Stimulated activated CD4-positive, alpha-beta T cell treated with anti-CD3 and anti-CD28 coated beads, Interleukin-12 subunit alpha, Interleukin-12 subunit beta, amount 100 ng/mL, for 48 hours (primary cell): ENCODE measurements around the gene ERICH3.

ENCODE experiments used
- DNase-seq, 3 donors: peaks; one replicate each; pipeline ENCODE4 v3.0.0-alpha.2; 2020; ENCODE audit warnings: low read depth in 2 of 3, low spot score in 1 of 3

ERICH3 gene

GRCh38 chr1:74592580-74593355 lies 80.8 kb downstream of the ERICH3 start:
- DNase-seq, result no peak

DNA sequence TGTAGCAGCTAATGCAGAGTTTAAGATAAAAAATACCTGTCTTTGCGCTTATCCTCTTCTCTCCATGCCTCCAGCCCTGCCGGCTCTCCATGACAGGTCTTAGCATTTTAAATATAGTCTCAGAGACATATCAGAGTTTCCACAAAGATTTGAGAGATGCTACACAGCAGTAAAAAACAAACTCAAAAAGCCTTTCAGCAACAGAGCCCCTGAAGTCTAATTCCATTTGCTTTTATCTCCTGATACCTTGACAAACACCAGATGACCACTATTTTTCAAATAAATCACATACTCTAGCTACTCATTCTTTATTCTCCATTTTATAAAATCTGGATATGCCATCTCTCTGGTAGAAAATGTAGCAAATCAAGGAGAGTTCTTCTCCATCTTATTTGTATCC lies 81.6 kb downstream of the ERICH3 start:
- no peak for DNase-seq

GRCh38 chr1:74590288-74590687 lies 83.3 kb downstream of the ERICH3 start:
- no peak for DNase-seq

GRCh38 chr1:74587888-74588287 lies 85.7 kb downstream of the ERICH3 start:
- no peak for DNase-seq

DNA sequence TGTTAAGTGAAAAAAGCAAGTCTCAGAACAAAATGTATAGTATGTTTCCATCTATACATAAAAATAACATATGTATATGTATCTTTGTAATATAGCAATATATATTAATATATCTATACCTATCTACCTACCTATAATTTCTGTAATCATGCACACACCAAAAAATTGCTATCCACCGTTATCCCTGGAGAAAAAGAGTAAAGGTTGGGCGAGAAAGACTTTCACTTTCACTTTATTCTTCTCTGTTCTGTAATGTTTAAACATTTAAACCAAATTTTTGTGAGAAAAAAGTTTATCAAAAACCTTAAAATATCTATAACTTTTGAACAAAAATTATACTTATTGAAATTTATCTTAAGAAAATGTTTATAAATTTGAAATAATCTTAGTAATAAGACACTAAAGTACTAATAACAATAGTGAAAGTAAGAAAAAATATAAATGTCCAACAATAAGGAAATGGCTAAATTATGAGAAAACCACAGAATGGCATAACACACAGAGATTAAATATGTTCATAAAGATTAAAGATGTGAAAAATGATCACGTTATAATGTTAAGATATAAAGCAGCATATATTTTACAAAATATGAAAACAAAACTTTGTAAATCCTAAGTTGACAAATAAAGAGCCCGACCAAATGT lies 87.2 kb downstream of the ERICH3 start:
- DNase-seq, result no peak

DNA sequence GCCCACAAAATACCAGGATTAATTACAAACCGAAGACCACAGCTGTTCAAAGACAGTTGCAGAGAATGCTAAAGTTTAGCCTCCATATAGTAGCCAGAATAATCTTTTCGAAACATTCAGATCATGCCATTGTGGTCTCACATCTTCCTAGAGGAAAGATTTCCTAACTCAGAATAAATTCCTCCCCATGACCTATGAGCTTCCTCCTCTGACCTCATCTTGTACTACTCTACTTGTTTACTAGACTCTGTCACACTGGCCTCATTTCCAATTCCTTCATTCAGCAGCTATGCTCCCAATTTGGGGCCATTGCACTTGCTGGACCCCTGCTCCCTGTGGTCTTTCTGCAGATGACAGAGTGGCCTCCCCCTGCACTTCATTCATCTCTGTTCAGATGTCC lies 89.4 kb downstream of the ERICH3 start:
- DNase-seq, result no peak

DNA sequence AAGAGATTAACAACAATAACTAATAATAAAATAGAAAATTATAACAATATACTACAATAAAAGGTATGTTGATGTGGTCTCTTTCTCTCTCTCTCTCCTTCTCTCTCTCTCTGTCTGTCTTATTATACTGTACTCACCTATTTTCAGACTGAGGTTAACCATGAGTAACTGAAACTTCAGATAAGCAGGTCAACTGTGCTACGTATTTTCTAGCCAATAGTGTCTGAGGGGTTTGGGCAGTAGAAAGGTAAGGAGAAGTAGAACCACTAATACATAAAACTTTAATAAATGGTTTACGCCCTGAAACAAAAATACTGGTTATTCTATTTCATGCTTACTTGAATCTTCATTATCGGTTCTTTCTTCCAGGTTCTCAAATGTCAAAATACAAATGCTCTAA lies 90.2 kb downstream of the ERICH3 start:
- no peak for DNase-seq

DNA sequence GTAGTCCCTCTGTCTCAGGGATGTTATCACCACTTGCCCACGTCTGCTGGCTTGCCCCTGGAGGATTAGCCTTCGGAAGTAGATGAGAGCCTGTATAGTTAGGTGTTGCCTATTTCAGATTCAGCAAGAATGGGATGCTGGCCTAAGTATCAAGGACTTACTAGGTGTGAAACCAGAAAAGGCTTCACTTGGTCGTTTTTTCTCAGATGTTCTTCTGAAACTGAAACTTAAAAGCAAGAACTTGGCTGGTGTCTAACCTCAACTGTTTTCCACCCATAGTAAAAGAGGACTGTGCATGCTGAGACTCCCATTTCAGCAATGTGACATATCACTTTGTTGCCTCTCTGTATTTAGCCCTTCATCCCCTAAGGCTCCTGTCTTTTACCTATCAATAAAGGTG lies 94.2 kb downstream of the ERICH3 start:
- DNase-seq, result no peak

DNA sequence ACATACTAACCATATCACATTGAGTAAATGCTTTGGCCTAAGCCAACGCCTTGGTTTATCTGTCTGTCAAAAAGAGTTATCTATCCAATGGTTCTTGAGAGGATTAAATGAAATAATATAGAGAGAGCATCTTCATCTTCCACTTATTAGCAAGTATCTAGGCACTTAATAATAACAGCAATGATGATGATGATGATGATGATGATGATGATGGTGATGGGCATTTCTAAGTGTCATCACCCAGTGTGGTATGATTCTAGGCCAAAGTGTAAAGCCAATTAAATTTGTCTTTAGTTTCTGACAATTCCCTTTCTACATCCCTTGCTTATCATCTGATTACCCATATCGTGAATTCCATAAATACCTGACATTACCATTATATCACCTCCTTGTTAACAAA lies 95.5 kb downstream of the ERICH3 start:
- no peak for DNase-seq

- no peak for DNase-seq
Observed at GRCh38 chr1:74571891-74572290, 101.7 kb downstream of the ERICH3 start.

DNA sequence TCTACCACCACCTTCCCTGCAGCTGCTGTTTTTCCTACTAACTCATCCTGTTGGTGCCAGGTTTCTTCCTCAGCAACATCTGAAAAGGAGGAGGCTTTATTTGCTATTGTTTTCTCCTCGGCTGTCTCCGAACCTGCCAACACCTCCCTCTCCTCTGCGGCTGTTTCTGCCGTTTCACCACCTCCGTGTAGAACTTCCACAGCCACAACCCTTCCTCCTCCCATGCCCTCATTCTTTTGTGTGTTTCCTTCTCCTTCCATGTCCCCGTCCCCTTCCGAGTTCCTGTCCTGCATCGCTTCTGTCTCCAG lies 102.1 kb downstream of the ERICH3 start:
- DNase-seq, result no peak

- no peak for DNase-seq
Observed at GRCh38 chr1:74570797-74571492, 102.6 kb downstream of the ERICH3 start.

DNA sequence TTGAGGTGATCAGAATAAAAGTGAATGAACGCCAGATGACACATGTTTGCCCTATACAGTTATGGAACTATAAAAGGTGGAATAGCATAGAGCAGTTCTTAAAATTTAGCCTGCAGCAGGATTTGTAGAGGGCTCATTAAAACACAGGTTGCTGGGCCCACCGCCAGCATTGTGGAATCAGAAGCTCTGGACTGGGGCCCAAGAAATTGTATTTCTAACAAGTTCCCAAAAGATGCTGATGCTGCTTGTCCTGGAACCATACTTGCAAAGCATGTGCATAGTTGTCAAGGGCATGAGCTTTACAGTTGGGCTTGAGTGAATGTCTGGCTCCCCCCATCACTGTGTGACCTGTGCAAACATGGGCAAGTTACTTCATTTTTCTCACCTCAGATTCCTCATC lies 123.7 kb downstream of the ERICH3 start:
- no peak for DNase-seq

DNA sequence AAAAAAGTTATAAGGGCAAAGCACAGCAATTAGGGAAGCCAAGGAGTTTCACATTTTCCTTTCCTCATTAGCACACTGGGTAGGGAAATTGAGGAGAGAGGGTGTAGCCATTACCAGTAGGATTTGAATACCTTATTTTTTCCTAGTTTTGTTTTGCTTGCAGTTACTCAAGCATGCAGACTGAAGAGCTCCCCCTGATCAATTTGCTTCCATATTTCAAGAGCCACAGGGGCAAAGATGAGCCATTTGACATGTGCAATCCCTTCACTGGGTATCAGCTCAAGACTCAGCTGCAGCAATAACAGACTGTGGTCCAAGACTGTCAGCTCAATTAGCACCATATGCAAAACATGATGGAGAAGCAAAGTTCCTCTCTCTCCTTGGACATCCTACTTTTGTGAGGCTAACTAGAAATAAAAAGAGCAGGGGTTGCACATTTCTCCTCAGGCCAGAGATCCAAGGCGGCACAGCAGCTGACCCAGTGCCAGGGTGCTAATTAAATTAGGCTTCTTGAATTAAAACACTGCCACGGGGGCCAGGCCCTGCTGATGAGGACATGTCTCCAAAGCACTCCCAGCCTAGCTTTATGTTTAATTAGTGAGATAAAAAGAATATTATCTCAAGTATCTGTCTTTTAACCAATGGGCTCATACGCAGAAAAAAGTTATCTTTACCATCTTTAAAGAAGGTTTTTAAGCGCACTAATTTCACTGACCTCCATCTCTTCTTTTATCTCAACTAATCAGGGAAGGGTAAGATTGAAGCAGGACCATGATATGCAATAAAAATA lies 124.4 kb downstream of the ERICH3 start:
- no peak for DNase-seq

DNA sequence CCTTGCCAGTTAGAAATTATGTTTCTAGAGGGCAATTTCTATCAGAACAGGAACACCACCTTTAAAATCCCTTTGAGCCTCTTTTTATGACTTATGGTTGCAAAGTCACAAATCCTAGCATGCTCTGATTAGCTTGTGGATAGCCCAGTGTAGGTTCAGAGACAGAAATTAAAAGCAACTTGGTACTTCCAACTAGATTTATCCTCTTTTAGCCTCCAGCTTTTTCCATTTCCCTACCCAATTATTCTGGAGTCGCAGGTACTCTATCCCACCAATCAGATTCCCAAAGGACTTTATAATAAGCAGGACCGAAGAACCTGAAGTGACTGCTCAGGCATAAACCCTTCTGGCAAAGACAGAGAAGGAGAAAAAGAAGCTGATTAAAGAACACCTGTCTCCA lies 127.8 kb downstream of the ERICH3 start:
- no peak for DNase-seq

DNA sequence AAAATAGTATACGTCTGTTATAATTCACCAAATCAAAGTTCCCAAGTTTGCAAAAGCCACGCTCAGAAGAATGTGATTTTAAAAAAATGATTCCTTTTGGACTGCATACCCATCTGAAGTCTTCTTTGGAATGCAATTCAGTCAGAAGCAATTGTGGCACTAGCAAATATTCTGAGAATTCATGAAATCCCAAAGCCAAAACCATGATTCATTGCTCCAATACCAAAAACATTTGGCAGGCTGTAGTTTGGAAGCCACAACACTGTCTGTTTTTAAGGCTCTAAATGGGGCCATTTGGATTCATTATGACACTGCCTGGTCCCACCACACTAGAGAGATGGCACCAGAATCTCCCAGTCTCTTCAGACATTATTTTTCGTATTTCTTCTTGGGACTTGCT lies 139.4 kb downstream of the ERICH3 start:
- DNase-seq, result no peak

- no peak for DNase-seq
Observed at GRCh38 chr1:74531796-74532195, 141.8 kb downstream of the ERICH3 start.

DNA sequence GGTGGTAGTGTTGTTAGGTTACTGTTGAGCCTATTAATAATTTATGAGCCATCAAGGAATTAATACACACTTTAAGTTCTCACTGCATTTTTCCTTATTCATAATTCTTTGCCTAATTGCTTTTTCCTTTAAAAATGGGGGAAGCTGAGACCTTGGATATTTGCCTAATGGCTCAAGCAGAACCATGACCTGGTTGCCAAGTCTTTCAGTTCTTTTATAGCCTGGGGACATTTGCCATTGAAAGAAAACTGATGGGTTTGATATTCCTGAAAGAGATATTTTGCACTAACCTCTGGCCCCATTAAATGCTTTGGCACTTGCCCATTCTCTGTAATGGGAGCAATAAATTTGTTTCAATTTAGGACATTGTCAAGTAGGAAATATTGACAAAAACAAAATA lies 142.7 kb downstream of the ERICH3 start:
- DNase-seq, result no peak

GRCh38 chr1:74528123-74528522 lies 145.5 kb downstream of the ERICH3 start:
- DNase-seq, result no peak

GRCh38 chr1:74526708-74527107 lies 146.9 kb downstream of the ERICH3 start:
- DNase-seq, result no peak

DNA sequence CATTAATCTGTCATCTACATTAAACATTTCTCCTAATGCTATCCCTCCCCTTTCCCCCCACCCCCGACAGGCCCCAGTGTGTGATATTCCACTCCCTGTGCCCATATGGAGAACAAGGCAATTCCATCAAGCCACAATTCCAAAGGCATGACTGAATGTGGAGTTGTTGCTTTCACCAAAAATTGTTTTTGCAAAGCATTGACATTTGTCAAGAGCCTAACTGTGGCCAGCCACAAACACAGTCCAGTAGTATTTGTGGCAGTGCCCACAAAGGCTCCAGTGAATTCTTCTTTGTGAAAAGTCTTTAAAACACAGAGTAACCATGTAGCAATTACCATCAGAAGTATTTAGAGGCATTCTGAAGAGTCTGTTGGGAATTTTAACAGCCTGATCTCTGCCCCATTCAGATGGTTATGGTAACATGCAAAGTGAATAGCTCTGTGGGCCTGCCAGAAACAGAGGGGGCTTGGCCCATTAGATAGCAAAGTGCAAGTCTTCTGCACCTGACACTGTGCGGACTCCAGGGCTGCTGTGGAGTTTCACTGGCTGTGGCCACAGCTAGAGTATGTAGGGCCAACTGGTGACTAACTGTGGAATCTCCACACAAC lies 149.6 kb downstream of the ERICH3 start:
- no peak for DNase-seq
